K562 (cell line): ENCODE measurements around the gene ATF5. TPM values are rescaled to one million over a fixed set of nuclear protein-coding genes. Genes with fewer than 3 reads are reported as not detected.
A peak's percentile ranks its signal among the peaks of the same experiment; 100 is the strongest.

Experiments
- E2F6 ChIP-seq, 2 experiments: IDR thresholded peaks; 2 replicates each; pipeline ENCODE4 v1.6.1; 2011; ENCODE audit warnings: borderline replicate concordance in 1 of 2, control low read depth in 1 of 2, low read depth in 1 of 2, low read length in 1 of 2, mild to moderate bottlenecking in 1 of 2, mixed read lengths in 1 of 2, moderate library complexity in 1 of 2; ENCODE audit not compliant: insufficient read depth in 1 of 2, insufficient read length in 1 of 2, poor library complexity in 1 of 2, severe bottlenecking in 1 of 2; ENCODE audit errors: extremely low read depth in 1 of 2
- FOXA3 ChIP-seq, 2 experiments: fragments of 450-650 bp in 1 of 2; sonication (generic) in 1 of 2; formaldehyde crosslinking; IDR thresholded peaks in 1 of 2; conservative IDR thresholded peaks in 1 of 2; 2 replicates each; pipeline versions ENCODE4 v1.4.0 to v1.8.0; 2020 to 2022; ENCODE audit warnings: mild to moderate bottlenecking in 2 of 2, missing genetic modification reagents in 1 of 2
- HDAC1 ChIP-seq, 2 experiments: fragments of 450-650 bp; IDR thresholded peaks; 2 replicates each; pipeline ENCODE4 v1.6.1; 2016 to 2017; ENCODE audit warnings: inconsistent platforms in 1 of 2, mild to moderate bottlenecking in 1 of 2, moderate library complexity in 1 of 2
- HDAC3 ChIP-seq: fragments of 450-650 bp; IDR thresholded peaks from 2 replicates; pipeline ENCODE4 v1.6.1; 2018; ENCODE audit warnings: borderline replicate concordance, mild to moderate bottlenecking, moderate library complexity; ENCODE audit not compliant: partially characterized antibody
- ILK ChIP-seq: fragments of 450-650 bp; IDR thresholded peaks from 2 replicates; pipeline ENCODE4 v1.6.1; 2016; ENCODE audit warnings: missing genetic modification characterization, low read depth, mild to moderate bottlenecking, missing compliant biosample characterization, moderate library complexity, borderline replicate concordance
- LEF1 ChIP-seq: fragments of 450-650 bp; IDR thresholded peaks from 2 replicates; pipeline ENCODE4 v1.6.1; 2016; ENCODE audit warnings: mild to moderate bottlenecking
- MAZ ChIP-seq, 2 experiments: fragments of 450-650 bp in 1 of 2; sonication (generic) in 1 of 2; formaldehyde crosslinking; IDR thresholded peaks in 1 of 2; conservative IDR thresholded peaks in 1 of 2; 2 replicates each; pipeline versions ENCODE4 v1.4.0 to v1.5.0; 2020; ENCODE audit warnings: mild to moderate bottlenecking in 1 of 2, missing genetic modification reagents in 1 of 2
- MNT ChIP-seq, 2 experiments: fragments of 450-650 bp; conservative IDR thresholded peaks; 2 replicates each; pipeline ENCODE4 v1.6.1; 2017; ENCODE audit warnings: mild to moderate bottlenecking in 2 of 2, moderate library complexity in 2 of 2
- NFXL1 ChIP-seq: fragments of 450-650 bp; formaldehyde crosslinking; IDR thresholded peaks from 2 replicates; pipeline ENCODE4 v1.4.0; 2021; ENCODE audit warnings: mild to moderate bottlenecking
- SRSF9 ChIP-seq: fragments of 200-400 bp; formaldehyde crosslinking; IDR thresholded peaks from 2 replicates; pipeline ENCODE4 v1.6.1; 2017; ENCODE audit warnings: low read depth, low read length, borderline replicate concordance
- USF2 ChIP-seq: sonication (generic); formaldehyde crosslinking; IDR thresholded peaks from 2 replicates; pipeline ENCODE4 v1.5.0; 2020; ENCODE audit warnings: missing genetic modification reagents
- ZKSCAN1 ChIP-seq: fragments of 150-350 bp; IDR thresholded peaks from 2 replicates; pipeline ENCODE4 v1.6.1; 2016; ENCODE audit warnings: low read depth, low read length
- ZKSCAN3 ChIP-seq: fragments of 250-450 bp; sonication (Bioruptor Pico); IDR thresholded peaks from 2 replicates; pipeline ENCODE4 v1.4.0; 2020
- ZNF561 ChIP-seq: fragments of 450-650 bp; formaldehyde crosslinking; conservative IDR thresholded peaks from 2 replicates; pipeline ENCODE4 v1.4.0; 2020; ENCODE audit warnings: mild to moderate bottlenecking, moderate library complexity
- polyA plus RNA-seq, 8 experiments: library from polyadenylated mRNA; depleted of rRNA in 4 of 8; stranded (reverse) in 5 of 8; unstranded in 3 of 8; fragments of >200 nt; fragmentation: Nextera tagmentation in 2 of 8; fragmentation: Illumina TruSeq in 1 of 8; extraction: Ambion mirVana in 2 of 8; extraction: Trizol in 1 of 8; gene quantifications; 2 replicates each; pipeline versions ENCODE4 v1.2.1 to v1.2.3, GENCODE V29; 2011 to 2014; ENCODE audit warnings: inconsistent platforms in 1 of 8, missing spikeins in 1 of 8
- total RNA-seq, 7 experiments: library from RNA; depleted of rRNA in 6 of 7; stranded (reverse); fragments of >200 nt in 6 of 7; fragmentation: Illumina TruSeq in 2 of 7; extraction: Trizol in 2 of 7; gene quantifications; 2 replicates each; pipeline versions ENCODE4 v1.2.1 to v1.2.3, GENCODE V29; 2011 to 2021; ENCODE audit warnings: low replicate concordance in 1 of 7

Gene ATF5
- total and polyA plus RNA-seq, 9 of the 15 experiments (the other 6 are each of a cell fraction or from before 2014, with no cell fraction given) = 3.0 to 57.6 (median 11.1) TPM

GRCh38 chr19:49931293-49932040 lies 2.5 kb downstream of the ATF5 start (continued):
- no peak for TF ChIP-seq SRSF9
- no peak for TF ChIP-seq E2F6 (IDR thresholded peaks at IDR 0.05; ENCODE audit: borderline replicate concordance in 1 of 2, extremely low read depth in 1 of 2, insufficient read depth in 1 of 2, insufficient read length in 1 of 2, low read depth in 1 of 2, low read length in 1 of 2, poor library complexity in 1 of 2, severe bottlenecking in 1 of 2)
- TF ChIP-seq LEF1 = no peak
- 0 out of 2 replicates have a peak, but pooled peaks have one; percentile 26 for TF ChIP-seq ZKSCAN1
- TF ChIP-seq HDAC1 (IDR thresholded peaks at IDR 0.05) = no peak
- peak; percentile 83 for TF ChIP-seq NFXL1 (CRISPR knock-in tag)
- TF ChIP-seq USF2 (CRISPR knock-in tag) = no peak
- no peak for TF ChIP-seq FOXA3 (CRISPR knock-in tag; conservative IDR thresholded peaks at IDR 0.05 in 1 of 2, IDR thresholded peaks at IDR 0.05 in 1 of 2)
- TF ChIP-seq HDAC3 = no peak
- no peak for TF ChIP-seq MNT (conservative IDR thresholded peaks at IDR 0.05)
- TF ChIP-seq ZKSCAN3 (CRISPR knock-in tag) = no peak
- TF ChIP-seq MAZ (CRISPR knock-in tag; conservative IDR thresholded peaks at IDR 0.05 in 1 of 2, IDR thresholded peaks at IDR 0.05 in 1 of 2) = peak; percentile 14 to 25; a peak in 1 of 4 replicates
- no peak for TF ChIP-seq ZNF561
- TF ChIP-seq ILK (tag) = no peak
